ENCODE measurements around the gene CAPZA3.
"Not testable (repeated sequence)": the region's sequence is repeated elsewhere in the genome, so short reads cannot be mapped to it uniquely, and the experiment has no call there.

Gene CAPZA3, protein sequence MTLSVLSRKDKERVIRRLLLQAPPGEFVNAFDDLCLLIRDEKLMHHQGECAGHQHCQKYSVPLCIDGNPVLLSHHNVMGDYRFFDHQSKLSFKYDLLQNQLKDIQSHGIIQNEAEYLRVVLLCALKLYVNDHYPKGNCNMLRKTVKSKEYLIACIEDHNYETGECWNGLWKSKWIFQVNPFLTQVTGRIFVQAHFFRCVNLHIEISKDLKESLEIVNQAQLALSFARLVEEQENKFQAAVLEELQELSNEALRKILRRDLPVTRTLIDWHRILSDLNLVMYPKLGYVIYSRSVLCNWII

GRCh38 chr12:18737819-18738218 lies at the start of gene CAPZA3, which contains the start of gene PLCZ1:
Gene CAPZA3 (plus strand): TSS chr12:18738119. CDS start chr12:18738269, 150 bp downstream.
Gene PLCZ1 (minus strand): TSS chr12:18738012. CDS start chr12:18737371, 641 bp downstream.
- DNase-seq = no peak

DNA sequence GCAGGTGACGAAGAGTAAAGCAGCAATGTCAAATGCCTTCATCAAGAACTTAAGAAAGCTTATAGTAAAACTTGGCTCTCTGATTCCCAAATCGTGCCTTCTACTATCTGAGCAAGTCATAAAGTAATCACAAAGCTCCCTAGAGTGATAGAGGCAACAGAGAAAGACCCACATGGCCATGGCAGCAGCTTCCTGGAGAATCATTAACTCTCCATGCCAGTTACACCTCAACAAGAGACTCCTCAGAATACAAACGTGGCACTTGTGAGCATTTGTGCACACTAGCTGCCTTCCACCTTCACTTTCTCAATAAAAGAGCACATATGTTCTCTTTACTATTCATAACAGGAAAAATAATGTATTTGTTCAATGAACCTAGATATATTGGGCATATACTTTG lies 48.1 kb upstream of the CAPZA3 start:
- DNase-seq = no peak

GRCh38 chr12:18690653-18691052 lies 47.3 kb upstream of the CAPZA3 start:
- DNase-seq = no peak

DNA sequence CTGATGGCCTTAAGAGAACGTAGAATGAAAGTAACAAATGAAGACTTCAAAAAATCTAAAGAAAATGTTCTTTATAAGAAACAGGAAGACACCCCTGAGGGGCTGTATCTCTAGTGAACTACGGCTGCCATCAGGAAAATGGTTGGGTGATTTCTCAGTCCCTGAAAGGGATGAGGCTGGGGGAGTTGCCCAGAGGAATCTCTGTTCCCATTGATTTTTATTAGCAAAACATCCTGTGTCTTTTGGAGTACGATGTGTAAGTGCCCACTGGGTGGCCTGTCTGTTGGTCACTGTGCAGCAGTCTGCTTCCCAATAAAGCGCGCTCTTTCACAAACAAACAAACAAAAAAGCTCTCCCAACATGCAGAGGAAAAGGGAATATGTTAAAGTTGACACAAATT lies 43.9 kb upstream of the CAPZA3 start:
- not testable (repeated sequence) for DNase-seq

GRCh38 chr12:18696971-18697602 lies 40.8 kb upstream of the CAPZA3 start:
- no peak for DNase-seq

DNA sequence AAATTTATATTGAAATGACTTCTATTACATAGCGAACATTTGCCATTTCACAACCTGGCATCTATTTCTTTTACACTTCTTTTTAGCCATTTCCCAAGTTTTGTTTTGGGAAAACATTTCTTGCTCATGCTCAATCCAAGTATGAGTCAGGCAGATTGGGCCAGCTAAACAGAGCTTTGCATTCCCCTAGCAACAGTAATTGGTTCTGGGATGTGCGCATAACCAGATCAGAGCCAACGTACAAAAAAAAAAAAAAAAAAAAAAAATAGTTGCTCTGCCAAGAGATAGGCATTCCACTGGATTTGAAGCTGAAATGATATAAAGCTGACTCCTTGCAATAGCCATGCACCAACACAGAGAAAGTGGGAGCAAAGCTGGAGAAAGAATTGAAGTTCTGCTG lies 37.6 kb upstream of the CAPZA3 start:
- no peak for DNase-seq

- DNase-seq = no peak
Measured at GRCh38 chr12:18703321-18703720, 34.6 kb upstream of the CAPZA3 start.

GRCh38 chr12:18703911-18704310 lies 34.0 kb upstream of the CAPZA3 start:
- no peak for DNase-seq

DNA sequence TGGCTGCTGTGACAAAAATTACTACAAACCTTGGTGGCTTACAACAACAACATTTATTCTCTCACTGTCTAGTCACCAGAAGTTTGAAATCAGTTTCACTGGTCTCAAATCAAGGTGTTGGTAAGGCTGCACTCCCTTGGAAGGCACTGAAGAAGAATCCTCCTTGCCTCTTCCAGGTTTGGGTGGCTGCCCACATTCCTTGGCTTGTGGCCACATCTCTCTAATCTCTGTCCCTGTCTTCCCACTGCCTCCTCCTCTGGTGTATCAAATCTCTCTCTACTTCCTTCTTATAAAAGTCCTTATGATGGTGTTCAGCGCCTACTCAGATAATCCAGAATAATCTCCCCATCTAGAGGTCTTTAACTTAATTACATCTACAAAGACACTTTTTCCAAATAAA lies 31.1 kb upstream of the CAPZA3 start:
- DNase-seq = no peak

DNA sequence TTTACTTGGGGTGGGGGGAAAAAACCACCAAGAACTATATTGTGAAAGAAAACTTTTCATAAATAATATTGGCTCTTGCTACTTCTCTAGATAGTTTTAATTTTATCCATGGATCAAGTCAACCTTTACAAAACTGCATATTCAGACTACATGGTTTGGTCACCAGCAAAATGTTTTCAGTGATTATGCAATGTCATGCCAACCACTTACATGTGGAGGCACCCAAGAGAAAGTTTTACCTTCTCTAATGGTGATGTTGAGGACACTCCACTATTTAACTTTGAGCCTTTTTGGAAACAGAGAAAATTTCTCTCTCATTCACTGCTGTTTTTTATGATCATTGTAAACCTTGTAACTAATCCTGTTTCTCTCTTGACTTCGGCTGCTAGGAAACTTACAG lies 21.7 kb upstream of the CAPZA3 start:
- DNase-seq = no peak

DNA sequence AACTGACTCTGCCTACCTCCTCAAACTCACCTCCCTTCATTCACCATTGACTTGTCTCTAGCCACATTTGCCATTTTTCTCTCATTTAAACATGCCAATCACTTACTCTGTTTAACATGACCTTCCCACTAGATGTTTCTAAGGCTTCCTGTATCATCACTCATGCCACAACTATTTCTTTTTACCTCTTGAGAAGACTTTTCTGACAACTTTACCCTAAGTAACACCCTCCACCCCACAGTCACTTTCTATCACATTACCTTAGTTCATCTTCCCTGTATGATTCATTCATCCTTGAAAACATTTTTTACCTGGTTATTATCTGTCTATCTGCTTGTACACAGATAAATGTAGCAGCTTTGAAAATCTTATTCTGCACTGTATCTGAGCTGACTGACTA lies 19.5 kb upstream of the CAPZA3 start:
- no peak for DNase-seq

DNA sequence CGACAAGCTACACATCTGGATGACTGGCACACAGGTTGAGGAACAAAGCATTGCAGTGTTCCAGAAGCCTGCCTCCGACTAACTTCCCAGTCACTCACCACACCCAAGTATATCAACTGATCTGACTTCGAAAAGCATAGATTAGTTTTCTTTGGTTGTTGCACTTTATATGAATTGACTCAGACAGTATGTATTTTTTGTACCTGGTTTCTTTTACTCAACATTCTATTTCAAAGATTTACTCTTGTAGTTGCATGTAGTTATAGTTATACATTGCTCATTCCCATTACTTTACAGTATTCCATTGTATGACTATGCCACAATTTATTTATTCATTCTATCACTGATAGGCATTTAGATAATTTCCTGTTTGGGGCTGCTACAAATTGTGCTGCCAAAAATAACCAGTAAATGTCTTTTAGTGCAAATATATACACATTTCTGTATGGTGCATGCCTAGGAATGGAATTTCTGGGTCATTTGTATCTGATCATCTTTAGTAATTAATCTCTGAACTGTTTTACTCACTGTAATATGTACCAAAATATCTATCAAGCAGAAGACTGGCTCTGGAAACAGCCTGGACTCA lies 17.9 kb upstream of the CAPZA3 start:
- no peak for DNase-seq

DNA sequence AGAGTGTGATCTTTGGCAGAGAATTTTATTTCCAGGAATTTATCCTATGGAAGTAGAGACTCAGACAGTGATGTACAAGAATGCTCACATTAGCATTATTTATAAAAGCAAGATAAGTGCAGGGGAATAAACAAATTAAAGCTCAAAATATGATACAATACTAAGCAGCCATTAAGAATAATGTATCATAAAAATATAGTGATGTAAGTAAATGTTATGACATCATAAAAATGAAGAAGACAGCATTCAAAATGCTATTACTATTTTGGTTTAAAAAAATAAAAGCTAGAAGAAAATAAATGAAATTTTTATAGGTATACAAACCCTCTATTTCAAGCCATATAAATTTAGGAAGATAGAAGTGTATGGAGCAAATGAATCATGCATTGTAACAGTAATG lies 17.2 kb upstream of the CAPZA3 start:
- no peak for DNase-seq

DNA sequence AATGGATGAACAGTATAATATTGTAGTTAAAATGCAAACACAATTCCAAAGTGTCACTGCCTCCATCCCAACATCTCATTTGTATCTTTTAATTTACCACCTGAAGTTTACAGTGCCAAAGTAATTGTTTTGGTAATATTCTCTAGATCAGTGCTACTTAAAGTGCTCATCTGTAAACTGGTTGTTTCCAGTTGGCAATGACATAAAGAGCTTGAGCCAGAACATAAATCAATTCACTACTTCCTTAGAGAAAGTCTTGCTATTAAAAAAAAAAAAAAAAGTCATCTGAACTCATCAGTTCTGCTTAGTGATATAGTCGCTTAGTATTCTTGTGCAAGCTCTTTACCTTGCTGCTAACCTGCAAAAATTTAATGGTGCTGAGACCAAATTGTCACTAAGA lies 16.5 kb upstream of the CAPZA3 start:
- peak in 1 of 3 experiments; percentile 25 for DNase-seq

- no peak for DNase-seq
Measured at GRCh38 chr12:18723752-18724151, 14.2 kb upstream of the CAPZA3 start.

DNA sequence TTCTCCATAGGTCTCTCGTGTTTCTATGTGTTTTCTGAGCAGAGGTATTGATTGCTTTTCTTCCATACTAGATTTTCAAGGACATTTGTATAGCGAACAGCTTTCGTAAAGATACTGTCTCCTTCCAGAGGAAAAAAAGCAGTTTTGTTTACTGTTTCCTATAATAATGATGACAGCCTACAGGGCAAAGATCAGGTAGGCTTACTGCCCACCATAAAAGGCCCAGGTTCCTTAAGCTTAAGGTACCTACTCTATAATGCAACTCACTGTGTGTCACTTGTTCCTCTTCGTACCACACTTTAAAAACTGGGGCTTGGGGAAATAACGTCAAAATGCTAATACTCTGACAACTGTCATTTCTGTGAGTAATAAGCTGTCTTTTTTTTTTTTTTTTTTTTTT lies 6.8 kb upstream of the CAPZA3 start:
- DNase-seq = no peak

- DNase-seq = no peak
Measured at GRCh38 chr12:18747895-18748294, 10.0 kb downstream of the CAPZA3 start.

GRCh38 chr12:18749386-18749957 lies 11.6 kb downstream of the CAPZA3 start:
- DNase-seq = no peak

DNA sequence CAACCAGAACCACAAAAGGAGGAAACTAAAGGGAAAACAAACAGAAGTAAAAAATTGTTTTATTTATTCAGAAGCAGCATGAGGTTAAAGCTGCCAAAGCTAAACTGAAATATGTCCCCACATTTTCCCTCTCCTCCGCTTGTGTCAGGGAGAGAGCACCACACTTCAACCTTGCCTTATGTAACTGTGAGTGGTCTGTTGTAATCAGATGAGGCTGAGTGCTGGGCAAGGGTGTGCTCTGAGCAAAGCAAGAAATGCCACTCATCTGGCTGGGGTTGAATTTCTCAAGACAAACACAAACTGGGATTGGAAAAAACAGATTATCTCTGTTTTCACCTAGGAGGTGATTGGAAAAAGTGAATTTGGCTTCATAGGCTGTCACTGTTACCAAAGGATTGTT lies 12.2 kb downstream of the CAPZA3 start:
- peak in 1 of 3 experiments; percentile 29 for DNase-seq

GRCh38 chr12:18751866-18752265 lies 13.9 kb downstream of the CAPZA3 start:
- DNase-seq = no peak

DNA sequence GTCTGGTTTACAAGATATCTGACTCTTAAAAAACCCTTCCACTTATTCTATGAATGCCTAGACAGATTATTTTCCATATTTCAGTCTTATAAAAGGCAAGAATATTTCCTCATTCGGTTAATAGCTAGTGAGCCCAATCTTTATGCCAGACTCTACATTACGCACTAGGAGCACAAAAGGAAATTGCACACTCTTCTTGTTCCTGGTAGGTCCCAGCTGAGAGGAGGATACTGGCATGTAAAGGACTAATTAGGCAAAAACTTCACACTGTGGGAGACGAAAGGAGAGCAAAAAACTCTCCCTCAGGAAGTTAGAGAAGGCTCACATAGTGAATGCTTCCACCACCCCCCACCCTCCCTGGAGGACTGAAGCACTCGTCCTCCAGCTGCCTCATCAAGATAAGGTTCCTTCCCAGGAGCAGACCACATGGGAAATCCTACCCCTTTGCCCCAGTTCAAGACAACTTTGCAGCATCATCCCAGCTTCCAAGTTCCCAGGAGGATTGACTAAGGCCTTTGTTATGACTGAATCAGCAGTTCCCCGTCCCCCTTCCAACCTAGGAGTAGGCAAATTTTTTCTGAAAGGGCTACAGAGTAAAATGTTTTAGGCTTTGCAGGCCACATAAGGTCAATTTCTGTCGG lies 14.5 kb downstream of the CAPZA3 start:
- no peak for DNase-seq

DNA sequence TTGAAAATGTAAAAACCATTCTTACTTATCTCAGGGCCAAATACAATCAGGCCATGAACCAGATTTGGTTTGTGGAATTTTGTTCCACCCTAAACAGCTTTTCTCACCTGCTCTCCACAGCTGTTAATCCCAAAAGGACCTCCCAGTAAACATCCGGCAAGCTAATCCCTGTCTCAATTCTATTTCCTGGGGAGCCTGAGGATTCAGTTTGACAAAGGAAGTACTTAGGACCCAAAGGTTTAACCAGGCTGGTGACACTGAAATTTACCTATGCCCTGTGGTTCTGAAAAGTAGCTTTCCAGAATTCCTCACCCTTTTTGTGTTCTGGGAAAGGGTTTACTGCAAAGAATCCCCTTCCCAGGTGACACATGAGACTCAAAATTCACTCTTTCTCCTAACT lies 15.0 kb downstream of the CAPZA3 start:
- no peak for DNase-seq

DNA sequence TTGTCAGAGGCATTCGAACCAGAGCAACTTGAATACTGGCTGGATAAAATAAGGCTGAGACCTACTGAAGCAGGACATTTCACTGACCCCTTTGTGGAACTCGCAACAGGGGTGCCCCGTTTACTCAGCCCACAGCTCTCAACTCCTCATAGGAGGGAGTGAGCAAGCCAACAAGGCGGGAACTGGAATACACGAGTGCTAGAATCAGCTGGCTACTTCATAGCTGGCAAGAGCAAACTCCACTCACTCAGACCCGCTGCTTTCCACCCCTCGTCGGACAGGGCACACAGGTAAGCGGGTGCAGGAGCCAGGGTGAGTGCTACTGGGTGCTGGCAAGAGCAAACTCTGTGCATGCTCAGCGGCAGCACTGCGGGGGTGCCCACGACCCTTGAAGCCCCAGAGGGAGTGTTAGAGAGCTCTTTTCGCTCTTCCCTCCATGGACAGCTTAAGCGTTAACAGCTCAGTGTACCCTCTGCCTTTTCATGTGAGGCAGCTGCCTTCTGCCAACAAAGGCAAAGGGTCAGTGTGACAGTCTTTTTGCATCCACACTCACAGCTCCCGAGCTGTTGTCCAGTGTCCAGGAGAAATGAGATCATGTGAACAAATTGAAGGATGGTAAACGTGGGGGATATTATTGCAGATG lies 15.7 kb downstream of the CAPZA3 start:
- DNase-seq = no peak

All from NCI-H1417 (cell line).